HG03469 (cell line): ENCODE data around the gene CCDC69.
"Not testable (repeated sequence)": the region's sequence is repeated elsewhere in the genome, so short reads cannot be mapped to it uniquely, and the experiment has no call there.

Source experiments
- ATAC-seq: cut with Tn5 transposase; IDR thresholded peaks from one replicate; pipeline ENCODE4 v1.9.1; 2021; ENCODE audit warnings: mild to moderate bottlenecking, moderate library complexity, moderate number of reproducible peaks; ENCODE audit not compliant: unreplicated experiment

CCDC69 gene

DNA sequence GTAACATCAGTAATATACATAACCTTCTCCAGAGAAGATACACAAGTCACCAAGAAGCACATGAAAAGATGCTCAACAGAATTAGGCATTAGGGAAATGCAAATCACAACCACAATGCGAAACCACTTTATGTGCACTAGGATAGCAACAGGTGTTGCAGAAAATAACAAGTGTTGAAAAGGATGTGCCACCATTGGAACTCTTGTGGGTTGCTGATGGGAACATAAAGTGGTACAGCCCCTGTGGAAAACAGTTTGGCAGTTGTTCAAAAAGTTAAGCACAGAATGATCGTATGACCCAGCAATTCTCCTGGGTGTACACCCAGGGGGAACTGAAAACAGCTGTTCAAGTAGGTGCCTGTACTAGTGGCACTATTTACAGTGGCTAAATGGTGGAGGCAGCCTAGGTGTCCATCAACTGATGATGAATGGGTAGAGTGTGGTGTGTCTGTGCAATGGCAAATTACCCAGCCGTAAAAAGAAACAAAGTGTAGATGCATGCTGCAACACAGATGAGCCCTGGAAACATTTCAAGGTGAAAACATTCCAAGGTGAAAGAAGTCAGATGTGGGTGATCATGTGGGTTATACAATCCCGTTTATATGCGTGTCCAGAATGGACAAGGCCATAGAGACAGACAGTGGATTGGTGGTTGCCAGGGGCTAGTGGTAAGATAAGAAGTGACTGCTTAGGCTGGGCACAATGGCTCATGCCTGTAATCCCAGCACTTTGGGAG lies 27.2 kb downstream of the CCDC69 start:
- peak; percentile 93 for ATAC-seq

DNA sequence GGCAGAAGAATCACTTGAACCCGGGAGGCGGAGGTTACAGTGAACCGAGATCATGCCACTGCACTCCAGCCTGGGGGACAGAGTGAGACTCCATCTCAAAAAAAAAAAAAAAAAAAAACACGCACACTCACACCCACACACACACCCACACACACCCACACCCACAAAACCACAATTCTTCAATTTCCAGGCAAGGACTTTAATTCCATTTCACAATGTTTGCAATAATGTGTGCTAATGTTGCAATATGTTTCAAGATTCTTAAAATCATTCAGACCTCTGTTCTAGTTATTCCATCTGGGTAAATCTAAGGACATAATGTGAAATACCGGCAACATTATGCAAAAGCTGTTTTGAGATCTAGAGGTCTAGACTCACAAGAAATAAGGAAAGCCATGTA lies 28.3 kb downstream of the CCDC69 start:
- no peak for ATAC-seq

DNA sequence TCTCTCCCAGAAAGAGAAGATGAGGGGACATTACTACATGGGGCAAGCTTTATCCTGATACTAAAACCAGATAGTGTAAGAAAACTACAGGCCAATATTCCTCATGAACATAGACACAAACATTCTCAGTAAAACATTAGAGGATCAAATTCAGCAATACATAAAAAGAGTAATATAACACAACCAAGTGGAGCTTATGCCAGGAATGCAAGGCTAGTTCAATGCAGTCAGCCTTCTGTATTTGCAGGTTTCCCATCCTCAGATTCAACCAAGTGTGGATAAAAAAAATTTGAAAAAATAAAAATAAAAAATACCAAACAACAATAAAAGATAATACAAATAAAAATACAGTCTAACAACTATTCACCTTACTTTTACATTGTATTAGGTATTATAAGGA lies 31.3 kb downstream of the CCDC69 start:
- ATAC-seq = no peak

DNA sequence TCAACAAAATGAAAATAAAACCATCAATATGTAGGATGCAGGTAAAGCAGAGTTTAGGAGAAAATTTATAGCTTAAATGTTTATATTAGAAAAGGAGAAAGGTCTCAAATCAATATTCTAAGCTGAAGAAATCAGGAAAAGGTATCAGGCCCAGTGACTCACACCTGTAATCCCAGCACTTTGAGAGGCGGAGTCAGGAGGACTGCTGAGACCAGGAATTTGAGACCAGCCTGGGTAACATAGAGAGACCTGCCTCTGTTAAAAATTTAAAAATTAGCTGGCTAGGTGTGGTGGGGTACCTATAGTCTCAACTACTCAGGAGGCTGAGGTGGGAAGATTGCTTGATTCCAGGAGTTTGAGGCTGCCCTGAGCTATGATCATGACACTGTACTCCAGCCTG lies 32.2 kb downstream of the CCDC69 start:
- ATAC-seq = no peak

DNA sequence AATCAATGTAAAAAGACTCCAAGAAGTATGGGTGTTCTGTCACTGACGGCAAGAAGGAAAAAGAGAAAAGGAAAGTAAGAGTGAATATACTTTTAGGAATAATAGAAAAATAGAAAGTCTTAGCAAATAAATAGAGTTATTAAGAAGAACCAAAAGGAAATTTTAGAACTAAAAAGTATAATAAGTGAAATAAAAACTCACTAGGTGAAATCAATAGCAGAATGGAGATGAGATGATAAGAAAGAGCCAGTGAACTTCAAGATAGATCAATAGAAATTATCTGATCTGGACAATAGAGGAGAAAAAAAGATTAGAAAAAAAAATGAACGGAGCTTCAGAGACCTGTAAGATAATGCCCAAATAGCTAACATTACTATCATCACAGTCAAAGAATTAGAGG lies 34.7 kb downstream of the CCDC69 start:
- no peak for ATAC-seq

DNA sequence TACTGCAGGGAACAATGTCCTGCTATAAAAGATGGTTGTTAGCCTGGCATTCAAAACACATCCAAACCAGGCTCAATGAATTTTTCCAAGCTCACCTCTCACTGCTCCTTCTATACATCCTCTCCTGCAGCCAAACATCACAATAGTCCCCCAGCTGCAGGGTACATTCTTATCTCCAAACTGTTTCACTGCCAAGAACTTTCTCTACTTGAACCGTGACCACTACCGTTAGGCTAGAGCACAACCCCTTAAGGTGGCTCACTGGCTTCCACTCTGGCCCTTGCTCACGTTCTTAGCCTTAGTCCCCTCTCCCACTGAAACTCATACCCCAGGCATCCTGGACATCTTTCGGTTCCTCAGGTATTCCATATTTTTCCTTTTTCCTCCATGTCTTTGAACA lies 37.4 kb downstream of the CCDC69 start:
- ATAC-seq = no peak

DNA sequence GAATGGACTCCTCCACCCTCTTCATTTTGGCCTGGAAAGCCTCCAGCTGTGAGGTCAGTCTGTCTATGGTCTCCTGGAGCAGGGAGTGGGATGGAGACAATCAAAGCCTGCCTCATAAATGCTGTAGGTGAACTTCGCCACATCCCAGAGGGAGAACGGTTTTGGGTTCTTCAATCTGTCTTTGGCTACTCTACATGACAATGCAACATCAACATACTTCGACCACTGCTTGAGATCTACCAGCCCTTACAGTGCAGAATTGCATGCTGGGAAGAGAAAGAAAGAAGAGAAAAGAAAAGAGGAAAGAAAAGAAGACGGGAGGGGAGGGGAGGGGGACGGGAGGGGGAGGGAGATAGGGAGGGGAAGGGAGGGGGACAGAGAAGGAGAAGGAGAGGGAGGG lies 37.8 kb downstream of the CCDC69 start:
- no peak for ATAC-seq

DNA sequence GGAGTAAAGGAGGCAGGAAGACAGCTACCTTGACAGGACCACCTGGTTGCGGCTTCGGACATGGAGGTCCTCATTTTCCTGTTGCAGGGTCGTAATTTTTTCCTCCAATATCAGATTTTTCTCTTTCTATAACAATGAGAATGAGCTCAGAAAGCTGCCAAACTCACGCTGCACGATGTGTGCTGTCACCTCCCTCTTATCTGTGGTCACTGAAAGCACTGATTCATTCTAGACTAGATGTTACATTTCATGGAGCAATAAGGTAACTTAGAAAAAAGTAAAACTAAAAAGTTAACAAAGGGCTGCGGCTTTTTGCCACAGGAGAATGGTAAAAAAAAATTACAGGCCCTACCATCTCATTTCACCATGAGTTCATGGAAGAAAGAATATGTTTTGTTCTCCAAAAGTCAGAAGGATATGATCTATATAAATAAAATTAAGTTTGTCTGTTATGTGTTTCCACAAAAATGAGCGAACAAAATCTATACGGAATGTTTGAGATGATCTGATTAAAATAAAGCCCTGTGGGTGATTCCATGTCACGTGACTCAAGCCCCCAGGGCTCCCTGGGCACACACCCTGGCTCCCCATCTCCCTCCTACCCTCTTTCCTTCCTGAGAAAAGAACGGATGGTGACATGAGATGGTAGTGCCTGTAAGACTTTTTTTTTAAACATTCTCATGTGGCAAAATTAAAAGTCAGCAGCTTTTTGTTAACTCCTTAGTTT lies 39.4 kb downstream of the CCDC69 start:
- ATAC-seq = no peak

DNA sequence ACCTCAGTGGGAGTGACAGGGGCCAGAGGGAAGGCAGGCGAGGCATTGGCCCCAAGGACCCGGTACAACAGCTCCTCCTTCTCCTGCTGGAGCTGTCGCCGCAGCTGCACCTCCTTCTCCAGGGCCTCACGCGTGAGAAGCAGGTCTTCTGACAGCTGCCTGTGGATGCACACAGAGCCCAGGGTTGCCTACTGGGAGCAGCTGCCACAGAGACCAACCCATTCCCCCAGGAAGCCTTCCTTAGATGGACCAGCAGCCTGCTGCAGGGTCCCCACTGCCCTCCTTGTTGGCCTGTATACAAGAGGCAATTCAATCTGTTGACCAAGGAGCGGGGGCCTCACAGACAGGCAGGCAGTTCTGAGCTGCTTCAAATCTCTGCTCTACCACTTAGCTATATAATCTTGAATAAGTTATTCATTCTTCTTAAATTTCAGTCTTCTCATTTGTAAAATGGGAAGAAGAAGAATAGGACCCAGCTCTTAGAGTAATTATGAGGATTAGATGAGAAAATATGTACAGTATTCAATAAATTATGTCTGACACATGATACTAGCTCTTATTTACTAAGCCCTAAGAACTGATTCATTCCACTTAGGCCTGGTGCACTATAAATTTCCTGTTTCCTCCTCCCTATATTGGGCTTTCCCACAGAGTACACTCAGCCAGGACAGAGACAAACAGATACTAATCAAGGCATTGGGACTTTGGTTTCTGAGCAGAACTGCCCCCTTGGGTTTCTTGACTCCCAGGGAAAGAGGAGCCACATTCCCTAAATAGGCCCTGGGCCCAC lies 40.2 kb downstream of the CCDC69 start:
- ATAC-seq = no peak

DNA sequence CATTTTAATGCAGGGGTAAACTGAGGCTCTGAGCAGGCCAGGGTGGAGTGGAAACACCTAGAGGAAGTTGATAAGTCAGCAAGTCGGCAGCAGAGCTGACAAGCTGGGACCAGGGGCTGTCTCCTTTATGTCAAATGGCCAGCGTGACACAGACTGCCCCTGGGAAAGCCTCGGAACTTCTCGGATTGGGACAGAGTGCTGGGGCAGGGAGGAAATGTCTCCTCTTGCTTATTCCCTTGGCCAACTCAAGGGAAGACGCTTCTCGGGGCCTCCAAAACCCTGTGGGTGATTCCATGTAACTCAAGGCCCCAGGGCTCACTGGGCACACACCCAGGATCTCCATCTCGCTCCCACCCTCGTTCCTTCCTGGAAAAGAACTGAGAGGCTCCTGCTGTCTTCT lies 40.9 kb downstream of the CCDC69 start:
- ATAC-seq = no peak

DNA sequence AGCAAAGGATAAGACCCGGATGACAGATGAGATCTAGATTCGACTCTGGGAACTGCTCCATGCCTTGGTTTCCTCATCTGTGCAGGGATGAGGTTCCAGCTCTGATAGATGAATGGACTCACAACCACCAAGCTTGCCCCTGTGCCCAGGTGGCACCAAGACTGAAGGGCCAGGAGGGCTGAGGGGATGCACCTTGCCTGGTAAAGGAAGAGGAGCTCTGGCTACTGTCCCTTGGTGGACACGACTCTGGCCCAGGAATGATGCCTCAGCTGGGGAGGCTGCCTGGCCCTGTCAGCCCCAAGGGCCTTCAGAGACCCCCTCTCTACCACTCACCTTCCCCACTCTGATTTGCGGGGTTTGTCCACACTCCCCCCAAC lies 41.4 kb downstream of the CCDC69 start:
- ATAC-seq = no peak

DNA sequence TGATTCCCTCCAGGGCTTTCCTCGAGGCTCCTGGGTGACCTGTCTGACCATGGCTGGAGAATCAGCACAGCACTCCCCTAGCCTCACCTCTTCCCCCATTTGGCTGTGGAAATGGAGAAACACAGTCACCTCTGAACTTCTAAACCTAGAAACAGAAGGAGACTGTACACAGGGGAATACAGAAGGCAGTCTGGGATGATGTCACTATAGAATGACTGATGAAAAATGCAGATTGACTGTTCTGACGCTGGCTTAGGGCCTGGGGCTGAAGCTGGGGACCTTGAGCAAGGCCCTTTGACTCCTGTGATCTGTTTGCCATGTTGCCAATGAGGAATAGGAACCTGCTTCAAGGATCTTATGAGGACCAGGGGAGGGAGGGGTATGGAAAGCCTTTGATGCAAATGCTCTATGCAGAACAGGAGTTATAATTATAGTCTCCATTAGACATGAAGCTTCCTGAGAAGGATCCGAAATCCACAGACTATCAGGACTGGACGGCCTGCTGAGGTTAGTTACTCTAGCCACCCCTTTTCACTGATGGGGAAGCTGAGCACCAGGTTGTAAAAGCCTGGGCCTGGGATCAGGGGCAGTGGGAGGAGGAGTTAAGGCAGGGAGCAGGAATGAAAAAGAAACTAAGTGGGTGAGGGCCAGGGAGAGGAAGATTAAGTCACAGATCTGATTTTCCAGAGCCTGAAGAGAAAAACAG lies 41.9 kb downstream of the CCDC69 start:
- ATAC-seq = no peak

DNA sequence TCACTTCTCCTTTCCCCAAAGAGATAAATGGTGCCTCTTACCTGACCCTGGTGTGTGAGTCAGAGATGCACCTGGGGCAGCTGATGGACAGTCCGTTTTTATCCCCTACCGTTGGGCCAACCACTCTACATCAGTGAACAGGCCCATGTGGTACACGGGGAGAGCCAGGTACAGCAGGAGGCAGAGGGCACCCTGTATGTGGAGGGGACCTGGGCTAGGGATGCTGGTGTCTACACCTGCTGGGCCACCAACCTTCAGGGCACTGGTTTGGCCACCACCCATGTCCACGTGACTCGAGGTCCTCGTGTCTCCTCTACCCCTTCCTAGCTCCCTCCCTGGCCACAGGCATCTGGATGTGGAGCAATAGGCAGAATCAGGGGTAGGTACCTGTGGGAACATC lies 43.6 kb downstream of the CCDC69 start:
- ATAC-seq = no peak

DNA sequence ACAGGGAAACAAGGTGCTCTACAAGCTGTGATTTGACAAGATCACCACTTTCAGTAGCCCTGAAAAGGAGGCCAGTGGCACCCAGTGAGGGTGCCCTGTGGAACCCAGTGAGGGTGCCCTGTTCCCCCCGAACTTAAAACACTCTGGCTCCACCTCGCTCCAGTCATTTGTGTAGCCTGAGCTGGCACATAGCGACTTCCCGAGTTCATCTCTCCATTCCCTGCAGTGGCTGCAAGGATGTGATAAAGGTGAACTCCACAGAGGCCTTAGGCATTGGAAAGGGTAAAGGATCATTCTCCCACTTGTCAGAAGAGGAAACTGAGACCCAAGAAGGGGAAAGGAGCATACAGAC lies 44.4 kb downstream of the CCDC69 start:
- ATAC-seq = no peak

DNA sequence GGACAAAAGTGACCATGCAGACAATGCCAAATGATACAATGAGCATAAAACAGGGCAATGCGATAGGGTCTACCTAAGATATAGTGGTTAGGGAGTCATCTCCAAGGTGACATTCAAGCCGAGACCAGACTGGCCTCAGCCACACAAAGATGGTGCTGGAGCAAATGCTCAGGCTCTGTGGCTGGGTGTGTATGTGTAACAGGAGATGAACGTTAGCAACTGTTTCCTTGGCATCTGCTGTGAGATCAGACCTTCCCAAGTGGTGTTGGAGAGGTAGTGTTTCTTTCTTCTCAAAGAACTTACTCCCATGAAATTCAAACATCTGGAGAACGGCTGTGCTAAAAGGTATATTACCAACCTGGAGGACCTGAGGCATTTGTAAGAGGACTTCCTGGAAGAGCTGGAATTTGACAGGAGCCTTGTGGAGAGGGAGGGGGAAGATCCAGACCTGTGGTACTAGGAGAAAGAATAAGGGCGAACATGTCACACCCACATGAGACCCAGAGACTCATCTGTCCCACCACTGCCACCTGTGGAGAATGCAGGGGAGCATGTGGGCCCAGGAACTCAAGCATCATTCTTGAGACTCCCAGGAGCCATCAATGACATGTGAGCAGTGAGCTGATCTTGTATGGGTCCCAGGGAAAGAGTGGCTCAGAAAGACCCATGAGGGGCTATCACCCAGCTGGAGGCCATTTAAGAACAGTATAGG lies 45.0 kb downstream of the CCDC69 start:
- no peak for ATAC-seq

DNA sequence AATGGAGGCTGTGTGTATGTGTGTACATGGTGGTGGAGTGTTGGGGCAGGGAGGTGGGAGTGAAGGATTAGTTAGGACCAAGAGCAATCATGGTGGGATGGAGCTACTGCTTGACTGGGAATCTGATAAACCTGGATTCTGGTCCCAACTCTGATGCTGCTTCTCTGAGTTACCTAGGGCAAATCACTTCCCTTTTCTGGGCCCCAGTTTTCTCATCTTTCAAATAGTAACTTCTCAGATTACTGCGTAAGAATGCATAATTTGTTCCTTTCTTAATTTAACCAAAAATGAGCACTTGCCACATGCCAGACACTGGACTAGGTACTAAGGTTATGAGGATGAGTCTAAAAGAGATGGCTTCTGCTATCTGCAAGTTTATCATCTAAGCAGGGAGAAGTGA lies 45.5 kb downstream of the CCDC69 start:
- no peak for ATAC-seq

DNA sequence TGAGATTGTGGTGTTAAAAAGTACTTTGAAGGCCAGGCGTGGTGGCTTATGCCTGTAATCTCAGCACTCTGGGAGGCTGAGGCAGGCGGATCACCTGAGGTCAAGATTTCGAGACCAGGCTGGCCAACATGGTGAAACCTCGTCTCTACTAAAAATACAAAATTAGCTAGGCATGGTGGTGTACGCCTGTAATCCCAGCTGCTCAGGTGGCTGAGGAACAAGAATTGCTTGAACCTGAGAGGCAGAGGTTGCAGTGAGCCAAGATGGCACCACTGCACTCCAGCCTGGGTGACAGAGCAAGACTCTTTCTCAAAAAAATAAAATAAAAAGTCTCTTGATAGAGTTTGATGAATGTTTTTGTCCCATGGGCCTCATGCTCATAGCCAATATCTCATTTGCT lies 47.6 kb downstream of the CCDC69 start:
- ATAC-seq = not testable (repeated sequence)

DNA sequence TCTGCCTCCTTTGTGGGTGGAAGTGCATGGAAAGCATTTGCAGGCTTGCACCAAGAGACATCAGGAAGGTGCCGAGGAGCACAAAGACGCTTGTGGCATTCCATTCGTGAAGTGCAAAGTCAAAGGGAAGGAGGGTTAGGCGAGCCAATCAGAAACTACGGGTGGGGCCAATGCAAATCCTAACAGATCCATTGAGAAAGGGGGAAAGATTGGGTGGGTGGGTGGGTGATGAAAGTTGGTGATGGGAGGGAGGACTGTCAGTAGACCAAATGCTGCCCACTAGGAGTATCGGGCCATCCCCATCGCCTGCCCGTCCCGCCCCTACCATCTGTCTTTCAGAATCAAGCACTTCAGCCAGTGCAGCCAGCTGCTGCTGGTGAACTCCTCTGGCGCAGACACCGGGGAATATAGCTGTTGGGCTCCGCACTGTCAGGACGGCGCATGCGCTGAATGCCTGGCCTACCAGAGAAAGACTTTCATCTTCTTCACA lies 49.2 kb downstream of the CCDC69 start:
- no peak for ATAC-seq

DNA sequence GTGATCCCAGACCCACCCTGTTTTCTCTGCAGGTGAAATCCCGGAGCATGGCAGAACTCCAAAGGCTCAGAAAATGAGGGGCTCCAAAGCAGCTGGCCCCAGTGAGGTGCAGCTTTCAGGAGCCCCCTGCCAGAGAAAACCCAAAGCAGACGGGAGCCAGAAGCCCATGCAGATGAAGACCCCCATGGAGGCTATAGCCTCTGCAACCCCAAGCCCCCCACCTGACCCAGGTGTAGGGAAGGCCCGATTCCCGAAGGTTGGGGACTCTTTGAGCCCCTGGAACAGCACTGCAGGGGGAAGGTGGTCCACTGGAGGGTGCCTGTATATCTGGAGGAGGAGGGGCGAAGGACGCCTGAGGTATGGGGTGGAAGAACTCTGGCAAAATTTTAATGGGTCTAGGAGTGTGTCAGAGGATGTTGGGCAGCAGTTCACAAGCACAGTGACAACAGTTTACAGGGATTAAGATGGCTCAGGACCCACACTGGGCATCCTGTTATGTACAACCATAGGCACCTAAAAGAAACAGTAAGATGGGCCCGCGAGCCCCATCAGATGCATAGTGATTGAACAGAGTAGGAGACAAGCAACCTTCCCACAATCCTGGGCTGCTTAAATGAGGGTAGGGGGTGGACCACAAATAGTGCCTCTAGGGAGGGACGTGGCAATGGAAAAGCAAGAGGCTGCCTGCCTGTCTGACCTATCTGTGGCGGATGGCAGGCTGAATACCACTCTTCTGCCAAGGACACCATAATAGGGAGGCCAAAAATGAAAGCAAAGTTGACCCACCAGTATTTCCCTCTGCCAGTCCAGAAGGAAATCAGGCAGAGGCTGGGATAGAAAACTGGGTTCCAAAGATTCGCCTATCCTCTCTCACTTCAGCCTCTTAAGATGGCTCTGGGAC lies 49.9 kb downstream of the CCDC69 start:
- ATAC-seq = no peak

DNA sequence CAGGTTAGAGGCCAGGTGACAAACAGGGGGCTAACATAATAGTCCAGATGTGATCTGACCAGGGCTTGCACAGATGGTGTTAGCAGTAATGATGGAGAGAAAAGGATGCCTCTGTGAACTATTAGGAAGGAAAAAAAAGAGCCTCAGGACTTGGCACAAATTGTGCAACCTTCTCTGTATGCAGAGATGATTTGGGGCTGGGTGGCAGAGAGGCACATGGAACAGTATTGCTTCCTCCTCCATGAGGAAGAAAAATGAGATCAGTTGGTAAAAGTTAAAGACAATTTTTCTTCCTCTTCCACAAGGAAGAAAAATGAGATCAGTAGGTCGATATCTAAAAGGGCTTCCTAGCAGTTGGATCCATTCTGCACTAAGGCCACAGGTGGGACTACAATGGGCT lies 52.4 kb downstream of the CCDC69 start:
- ATAC-seq = no peak
